Breast epithelium (tissue), 4 donors: ENCODE results near the gene VPS25. TPM values are rescaled to one million over a fixed set of nuclear protein-coding genes. Genes with fewer than 3 reads are reported as not detected.
"Not testable (repeated sequence)": the region's sequence is repeated elsewhere in the genome, so short reads cannot be mapped to it uniquely, and the experiment has no call there.

Experiments used
- DNase-seq, 2 donors: peaks; one replicate each; pipeline ENCODE4 v3.0.0-alpha.2; 2019; ENCODE audit warnings: low spot score in 2 of 2
- H3K27ac ChIP-seq, 2 donors: fragments of 200-600 bp; sonication (generic) in 1 of 2; one replicate each; pipeline ENCODE4 v1.5.1; 2016 to 2019; ENCODE audit warnings: mild to moderate bottlenecking in 1 of 2
- H3K27me3 ChIP-seq, 2 donors: fragments of 200-600 bp; sonication (generic) in 1 of 2; one replicate each; pipeline versions ENCODE4 v1.5.1 to v1.6.0; 2017 to 2019; ENCODE audit warnings: control low read depth in 1 of 2, mild to moderate bottlenecking in 1 of 2
- H3K36me3 ChIP-seq: fragments of 200-600 bp; one replicate; pipeline ENCODE4 v1.5.1; 2019
- H3K4me1 ChIP-seq, 2 donors: fragments of 200-600 bp; sonication (generic); one replicate each; pipeline ENCODE4 v1.5.1; 2016 to 2019; ENCODE audit warnings: control low read depth in 1 of 2
- H3K4me3 ChIP-seq, 3 donors: fragments of 200-600 bp; sonication (generic); 1 replicate in 2 of 3; 2 replicates in 1 of 3; pipeline ENCODE4 v1.5.1; 2016 to 2019; ENCODE audit warnings: mild to moderate bottlenecking in 3 of 3, moderate library complexity in 2 of 3
- H3K9me3 ChIP-seq, 2 donors: fragments of 200-600 bp; sonication (generic) in 1 of 2; one replicate each; pipeline ENCODE4 v1.5.1; 2016 to 2019; ENCODE audit warnings: control low read depth in 1 of 2
- POLR2A ChIP-seq: fragments of 450-650 bp; IDR thresholded peaks from one replicate; pipeline ENCODE4 v1.6.1; 2016; ENCODE audit warnings: antibody characterized with exemption, mild to moderate bottlenecking, moderate library complexity
- POLR2AphosphoS5 ChIP-seq, 3 donors: sonication (generic); formaldehyde crosslinking; IDR thresholded peaks; one replicate each; pipeline ENCODE4 v1.6.1; 2017; ENCODE audit warnings: antibody characterized with exemption in 3 of 3
- intact Hi-C: fragments of 100-400 bp; cut with DNase I; formaldehyde crosslinking; loops from one replicate; pipeline ENCODE4 v1.15.1; 2023; ENCODE audit warnings: low total_unique reads
- total RNA-seq, 3 donors: library from RNA; depleted of rRNA; stranded (reverse); fragments of >200 nt; gene quantifications; one replicate each; pipeline ENCODE4 v1.1.0, GENCODE V29; 2016
- TF ChIP-seq, protein P1 (sequence below), 3 donors: fragments of 450-650 bp; IDR thresholded peaks; one replicate each; pipeline ENCODE4 v1.5.1; 2016 to 2017; ENCODE audit warnings: antibody characterized with exemption in 3 of 3, mild to moderate bottlenecking in 3 of 3, moderate library complexity in 3 of 3

Gene VPS25
- total RNA-seq, 3 donors from 2014 or later = 53.4 to 70.4 (median 61.9) TPM

GRCh38 chr17:42759982-42760651 lies 13.1 kb upstream of the VPS25 start:
- intact Hi-C loops = no loop called here
- DNase-seq = no peak
- peak overlapping the region; percentile 68 to 72 for H3K27ac ChIP-seq
- no peaks in the 10 kb centered on the region for H3K36me3 ChIP-seq
- TF ChIP-seq POLR2AphosphoS5 (IDR thresholded peaks at IDR 0.05) (no peak), POLR2A (no peak)
- TF ChIP-seq, protein P1, sequence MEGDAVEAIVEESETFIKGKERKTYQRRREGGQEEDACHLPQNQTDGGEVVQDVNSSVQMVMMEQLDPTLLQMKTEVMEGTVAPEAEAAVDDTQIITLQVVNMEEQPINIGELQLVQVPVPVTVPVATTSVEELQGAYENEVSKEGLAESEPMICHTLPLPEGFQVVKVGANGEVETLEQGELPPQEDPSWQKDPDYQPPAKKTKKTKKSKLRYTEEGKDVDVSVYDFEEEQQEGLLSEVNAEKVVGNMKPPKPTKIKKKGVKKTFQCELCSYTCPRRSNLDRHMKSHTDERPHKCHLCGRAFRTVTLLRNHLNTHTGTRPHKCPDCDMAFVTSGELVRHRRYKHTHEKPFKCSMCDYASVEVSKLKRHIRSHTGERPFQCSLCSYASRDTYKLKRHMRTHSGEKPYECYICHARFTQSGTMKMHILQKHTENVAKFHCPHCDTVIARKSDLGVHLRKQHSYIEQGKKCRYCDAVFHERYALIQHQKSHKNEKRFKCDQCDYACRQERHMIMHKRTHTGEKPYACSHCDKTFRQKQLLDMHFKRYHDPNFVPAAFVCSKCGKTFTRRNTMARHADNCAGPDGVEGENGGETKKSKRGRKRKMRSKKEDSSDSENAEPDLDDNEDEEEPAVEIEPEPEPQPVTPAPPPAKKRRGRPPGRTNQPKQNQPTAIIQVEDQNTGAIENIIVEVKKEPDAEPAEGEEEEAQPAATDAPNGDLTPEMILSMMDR (IDR thresholded peaks at IDR 0.05) = no peak
- no peaks in the 10 kb centered on the region for H3K9me3 ChIP-seq
- H3K4me1 ChIP-seq = no peaks in the 10 kb centered on the region
- H3K4me3 ChIP-seq = peak overlapping the region; percentile 62 to 81 (median 71)
- no peaks in the 10 kb centered on the region for H3K27me3 ChIP-seq

DNA sequence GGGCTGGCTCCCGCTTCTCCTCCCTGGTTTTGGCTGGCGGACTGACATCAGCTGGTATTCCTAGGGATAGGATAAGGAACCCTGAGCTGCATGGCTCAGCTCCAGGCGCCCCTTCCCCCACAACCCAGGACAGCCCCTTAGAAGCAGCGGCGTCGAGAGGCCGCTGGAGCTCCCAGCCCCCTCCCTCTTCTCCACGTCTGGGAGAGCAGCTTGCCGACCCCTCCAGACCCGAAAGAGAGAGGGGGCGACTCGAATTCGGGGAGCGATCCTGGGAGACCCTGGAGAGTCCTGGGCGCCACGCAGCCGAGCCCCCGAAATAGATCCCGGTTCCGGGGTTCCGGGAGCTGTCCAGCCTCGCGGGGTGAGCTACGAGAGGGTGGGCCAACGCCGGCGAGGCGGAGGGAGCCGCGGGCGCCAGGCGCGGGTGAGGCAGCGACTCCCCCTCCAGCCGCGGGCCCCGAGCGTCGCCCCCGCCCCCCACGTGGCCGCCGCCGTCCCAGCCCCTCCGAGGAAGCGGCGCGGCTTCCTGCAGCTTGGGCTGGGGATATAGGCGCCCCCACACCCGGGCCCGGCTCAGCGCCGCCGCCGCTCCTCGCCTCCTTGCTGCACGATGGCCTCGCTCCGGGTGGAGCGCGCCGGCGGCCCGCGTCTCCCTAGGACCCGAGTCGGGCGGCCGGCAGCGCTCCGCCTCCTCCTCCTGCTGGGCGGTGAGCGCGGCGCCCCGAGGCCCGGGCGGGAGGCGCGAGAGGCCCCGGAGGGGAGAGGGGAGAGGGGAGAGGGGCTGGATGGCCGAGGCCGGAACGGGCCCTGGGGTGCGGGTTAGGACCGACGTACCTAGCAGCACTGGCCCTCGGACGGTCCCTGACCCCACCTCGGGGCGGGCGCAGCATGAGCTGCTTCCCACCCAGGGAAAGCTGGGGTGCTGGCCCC lies 12.3 kb upstream of the VPS25 start, which contains the start of gene RAMP2:
Gene RAMP2, plus strand, starts transcription at position 576 of the 930 bp plus-strand sequence. Its CDS starts 35 bp downstream, at position 611.
- Histone ChIP-seq H3K36me3 (no peaks in the 10 kb centered on the region), H3K9me3 (no peaks in the 10 kb centered on the region), H3K27ac (peak within 1 kb of the TSS; percentile 68 to 72), H3K4me1 (no peaks in the 10 kb centered on the region), H3K4me3 (peak within 1 kb of the TSS; percentile 62 to 81 (median 71)), H3K27me3 (no peaks in the 10 kb centered on the region)
- TF ChIP-seq POLR2A (no peak), POLR2AphosphoS5 (IDR thresholded peaks at IDR 0.05) (no peak)
- TF ChIP-seq, protein P1 (IDR thresholded peaks at IDR 0.05) = no peak
- intact Hi-C loops = no loop called here
- no peak for DNase-seq

DNA sequence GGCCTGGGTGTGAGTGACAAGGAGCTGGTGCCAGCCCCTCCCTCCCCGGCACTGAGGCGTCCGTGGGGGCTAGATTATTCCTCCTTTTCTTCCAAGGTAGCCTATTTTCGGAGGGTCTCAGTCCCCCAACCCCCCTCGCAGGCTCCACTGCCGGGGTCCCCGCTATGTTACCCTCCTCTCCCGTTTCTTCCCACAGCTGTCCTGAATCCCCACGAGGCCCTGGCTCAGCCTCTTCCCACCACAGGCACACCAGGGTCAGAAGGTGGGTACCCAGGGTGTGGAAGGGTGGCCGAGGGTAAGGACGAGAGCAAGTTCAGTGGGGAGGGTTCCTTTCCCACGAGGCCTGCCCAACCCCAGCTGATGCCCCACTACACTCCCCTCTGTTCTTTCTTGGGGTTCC lies 11.6 kb upstream of the VPS25 start:
- intact Hi-C loops = no loop called here
- no peaks in the 10 kb centered on the region for H3K9me3 ChIP-seq
- peak overlapping the region; percentile 68 to 72 for H3K27ac ChIP-seq

DNA sequence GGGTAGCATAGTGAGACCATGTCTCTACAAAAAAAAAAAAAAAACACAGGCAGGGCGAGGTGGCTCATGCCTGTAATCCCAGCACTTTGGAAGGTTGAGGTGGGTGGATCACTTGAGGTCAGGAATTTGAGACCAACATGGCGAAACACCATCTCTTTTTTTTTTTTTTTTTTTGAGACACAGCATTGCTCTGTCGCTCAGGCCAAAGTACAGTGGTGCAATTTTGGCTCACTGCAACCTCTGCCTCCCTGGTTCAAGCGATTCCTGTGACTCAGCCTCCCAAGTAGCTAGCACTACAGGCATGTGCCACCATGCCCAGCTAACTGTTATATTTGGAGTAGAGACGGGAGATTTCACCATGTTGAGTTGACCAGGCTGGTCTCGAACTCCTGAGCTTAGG lies 7.1 kb upstream of the VPS25 start:
- no peak overlapping the region for H3K27ac ChIP-seq
- DNase-seq = no peak
- intact Hi-C loops = no loop called here
- no peaks in the 10 kb centered on the region for H3K4me1 ChIP-seq
- H3K36me3 ChIP-seq = no peaks in the 10 kb centered on the region
- no peak overlapping the region for H3K4me3 ChIP-seq
- no peak for TF ChIP-seq POLR2AphosphoS5 (IDR thresholded peaks at IDR 0.05)
- TF ChIP-seq POLR2A = no peak
- TF ChIP-seq, protein P1 (IDR thresholded peaks at IDR 0.05) = no peak
- no peaks in the 10 kb centered on the region for H3K9me3 ChIP-seq
- no peaks in the 10 kb centered on the region for H3K27me3 ChIP-seq

More for the DNA sequence above, 11.6 kb upstream of the VPS25 start:
- Histone ChIP-seq H3K4me1 (no peaks in the 10 kb centered on the region), H3K4me3 (peak overlapping the region; percentile 62 to 81 (median 71)), H3K27me3 (no peaks in the 10 kb centered on the region), H3K36me3 (no peaks in the 10 kb centered on the region)
- TF ChIP-seq, protein P1 (IDR thresholded peaks at IDR 0.05) = no peak
- no peak for TF ChIP-seq POLR2A
- TF ChIP-seq POLR2AphosphoS5 (IDR thresholded peaks at IDR 0.05) = no peak
- DNase-seq = no peak

DNA sequence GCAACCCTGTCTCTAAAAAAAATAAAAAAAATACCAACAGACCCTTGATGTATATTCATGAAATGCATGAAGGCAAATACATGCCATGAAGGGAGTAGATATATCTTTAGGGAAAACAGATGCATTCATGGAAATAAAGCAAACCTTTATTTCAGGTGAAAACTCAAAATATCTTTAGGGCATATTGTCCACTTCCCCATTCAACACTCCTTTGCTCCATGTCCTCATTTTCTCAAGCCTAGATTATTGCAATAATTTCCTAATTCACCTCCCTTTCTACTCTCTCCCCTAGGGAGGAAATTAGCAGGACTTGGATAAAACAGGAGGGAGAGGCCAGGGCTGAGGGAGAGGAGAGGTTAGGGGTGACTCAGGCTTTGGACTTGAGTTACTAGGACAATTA lies 5.7 kb upstream of the VPS25 start:
- no peaks in the 10 kb centered on the region for H3K27me3 ChIP-seq
- H3K27ac ChIP-seq = no peak overlapping the region
- TF ChIP-seq, protein P1 (IDR thresholded peaks at IDR 0.05) = no peak
- no peak for TF ChIP-seq POLR2AphosphoS5 (IDR thresholded peaks at IDR 0.05)
- TF ChIP-seq POLR2A = no peak
- intact Hi-C loops = no loop called here
- no peak overlapping the region for H3K4me3 ChIP-seq
- DNase-seq = no peak
- no peaks in the 10 kb centered on the region for H3K4me1 ChIP-seq
- H3K9me3 ChIP-seq = no peaks in the 10 kb centered on the region
- no peaks in the 10 kb centered on the region for H3K36me3 ChIP-seq

DNA sequence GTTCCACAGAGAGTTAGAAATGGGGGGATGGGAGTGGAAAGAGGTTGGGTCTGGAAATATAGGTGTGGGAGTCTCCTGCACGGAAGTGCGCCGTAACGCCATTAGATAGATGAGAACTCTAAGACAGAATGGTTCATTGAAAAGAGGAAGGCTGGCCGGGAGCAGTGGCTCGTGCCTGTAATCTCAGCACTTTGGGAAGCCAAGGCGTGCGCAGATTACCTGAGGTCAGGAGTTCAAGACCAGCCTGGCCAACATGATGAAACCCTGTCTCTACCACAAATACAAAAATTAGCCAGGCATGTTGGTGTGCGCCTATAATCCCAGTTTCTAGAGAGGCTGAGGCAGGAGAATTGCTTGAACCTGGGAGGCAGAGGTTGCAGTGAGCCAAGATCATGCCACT lies 5.2 kb upstream of the VPS25 start:
- H3K9me3 ChIP-seq, H3K36me3 ChIP-seq, H3K4me3 ChIP-seq, H3K4me1 ChIP-seq, H3K27ac ChIP-seq, intact Hi-C loops, DNase-seq, H3K27me3 ChIP-seq: not testable (repeated sequence)

- H3K36me3 ChIP-seq, H3K4me3 ChIP-seq, H3K4me1 ChIP-seq, H3K27me3 ChIP-seq, intact Hi-C loops, DNase-seq, H3K27ac ChIP-seq, H3K9me3 ChIP-seq: not testable (repeated sequence)
These were observed 3.3 kb upstream of the VPS25 start for GRCh38 chr17:42769964-42770363.
